ENCODE measurements around the gene NRDC. TPM values are rescaled to one million over a fixed set of nuclear protein-coding genes. Genes with fewer than 3 reads are reported as not detected.

The NRDC gene
- total RNA-seq, 1 experiment from 2014 or later = 147 TPM

- no peak overlapping the region for H2BK20ac ChIP-seq (ENCODE audit: low read depth, low read length, poor library complexity, severe bottlenecking)
- H3K27ac ChIP-seq (ENCODE audit: insufficient read length, low read depth, low read length) = no peak overlapping the region
- no peak overlapping the region for H4K5ac ChIP-seq (ENCODE audit: insufficient read length, low read depth, low read length)
- no peaks in the 10 kb centered on the region for H4K20me1 ChIP-seq (ENCODE audit: control insufficient read depth, insufficient read depth, insufficient read length)
- no peak overlapping the region for H3K18ac ChIP-seq (ENCODE audit: insufficient read length, low read depth, low read length)
- H2BK120ac ChIP-seq (ENCODE audit: low read depth, low read length, poor library complexity, severe bottlenecking) = no peak overlapping the region
- H2BK5ac ChIP-seq (ENCODE audit: insufficient read length, low read length) = no peak overlapping the region
- no peak overlapping the region for H3K4ac ChIP-seq (ENCODE audit: low read depth, low read length)
- WGBS (ENCODE audit: extremely low coverage, insufficient read length, low lambda C conversion rate) = no CpG with 5 or more reads among the region's 4 CpGs
- Mint-ChIP-seq H3K4me1 (peaks cover 32 to 35% of the 10 kb centered on the region in 2 experiments), H3K27me3 (ENCODE audit: low read depth) (no peaks in the 10 kb centered on the region), H3K9me3 (peaks cover 10 to 11% of the 10 kb centered on the region in 2 experiments), H3K4me3 (no peak overlapping the region), H3K36me3 (ENCODE audit: insufficient read depth in 1 of 3, low read depth in 3 of 3) (peaks cover 7 to 14% (median 10%) of the 10 kb centered on the region in 3 experiments; a peak in 4 of 7 replicates), H3K27ac (peak overlapping the region in 1 of 3 experiments; percentile 43; a peak in 2 of 7 replicates)
- H3K56ac ChIP-seq (ENCODE audit: insufficient read length, low read depth, low read length) = no peak overlapping the region
- H3K27me3 ChIP-seq (ENCODE audit: insufficient read depth, low read length) = no peaks in the 10 kb centered on the region
- H2BK12ac ChIP-seq (ENCODE audit: insufficient read length, low read depth, low read length) = no peak overlapping the region
- no peaks in the 10 kb centered on the region for H3K9me3 ChIP-seq (ENCODE audit: control insufficient read depth, low read depth, low read length)
- no peak overlapping the region for H3K23ac ChIP-seq (ENCODE audit: insufficient read length, low read depth, low read length)
- no peaks in the 10 kb centered on the region for H3K79me1 ChIP-seq (ENCODE audit: insufficient read depth, low read depth, low read length, poor library complexity, severe bottlenecking)
- no peaks in the 10 kb centered on the region for H3K23me2 ChIP-seq (ENCODE audit: insufficient read length, low read depth, low read length, poor library complexity, severe bottlenecking)
- no peak for TF ChIP-seq CTCF (conservative IDR thresholded peaks at IDR 0.05)
- H4K91ac ChIP-seq (ENCODE audit: insufficient read length, low read depth, low read length) = no peak overlapping the region
- no peak overlapping the region for H4K8ac ChIP-seq (replicated peaks; ENCODE audit: insufficient read length, low read depth, low read length)
- no peaks in the 10 kb centered on the region for H3K79me2 ChIP-seq (ENCODE audit: insufficient read depth, low read length)
- H3K4me2 ChIP-seq (ENCODE audit: insufficient read depth, insufficient read length, low read length) = no peak overlapping the region
- H3K14ac ChIP-seq (ENCODE audit: insufficient read depth, low read length) = no peak overlapping the region
- H3K4me1 ChIP-seq (ENCODE audit: insufficient read depth, low read length) = peaks cover 10% of the 10 kb centered on the region; the same call in 1 of the 2 replicates
- H2AK5ac ChIP-seq (ENCODE audit: insufficient read length, low read length) = no peak overlapping the region
- H2BK15ac ChIP-seq (ENCODE audit: low read depth, low read length) = no peak overlapping the region
- H3K9ac ChIP-seq (ENCODE audit: extremely low read depth, insufficient read length, low read length) = no peak overlapping the region
- DNase-seq = no peak
- H3T11ph ChIP-seq (ENCODE audit: low read length) = no peak overlapping the region
- no peak overlapping the region for H2AFZ ChIP-seq (ENCODE audit: low read length)
These were observed 28.0 kb upstream of the NRDC start for GRCh38 chr1:51906306-51907078.

Data from H9 (cell line).